HG02943 (cell line): ENCODE results near the gene CLINT1.

Experiments
- ATAC-seq: cut with Tn5 transposase; IDR thresholded peaks from one replicate; pipeline ENCODE4 v1.9.1; 2021; ENCODE audit warnings: mild to moderate bottlenecking, low read depth, moderate library complexity; ENCODE audit not compliant: unreplicated experiment

The CLINT1 gene

DNA sequence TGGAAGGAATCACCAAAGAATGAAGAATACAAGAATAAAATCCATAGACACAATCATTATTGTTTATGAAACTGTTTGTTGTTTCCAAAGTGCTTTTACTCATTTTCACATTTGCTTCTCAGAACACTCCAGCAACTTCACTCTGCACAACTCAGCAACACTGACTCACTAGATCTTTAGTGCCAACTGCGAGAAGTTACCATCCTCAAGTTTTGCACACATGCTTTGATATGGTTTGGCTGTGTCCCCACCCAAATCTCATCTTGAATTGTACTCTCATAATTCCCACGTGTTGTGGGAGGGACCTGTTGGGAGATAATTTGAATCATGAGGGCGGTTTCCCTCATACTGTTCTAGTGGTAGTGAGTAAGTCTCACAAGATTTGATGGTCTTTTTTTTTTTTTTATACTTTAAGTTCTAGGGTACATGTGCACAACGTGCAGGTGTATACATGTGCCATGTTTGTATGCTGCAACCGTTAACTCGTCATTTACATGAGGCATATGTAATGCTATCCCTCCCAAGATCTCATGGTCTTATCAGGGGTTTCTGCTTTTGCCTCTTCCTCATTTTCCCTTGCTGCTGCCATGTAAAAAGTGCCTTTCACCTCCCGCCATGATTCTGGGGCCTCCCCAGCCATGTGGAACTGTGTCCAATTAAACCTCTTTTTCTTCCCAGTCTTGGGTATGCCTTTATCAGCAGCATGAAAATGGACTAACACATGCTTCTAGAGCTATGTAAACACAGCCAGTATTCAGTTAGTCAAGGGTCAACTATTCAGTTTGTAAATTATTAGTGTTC, 36.9 kb downstream of the CLINT1 start:
- no peak for ATAC-seq

DNA sequence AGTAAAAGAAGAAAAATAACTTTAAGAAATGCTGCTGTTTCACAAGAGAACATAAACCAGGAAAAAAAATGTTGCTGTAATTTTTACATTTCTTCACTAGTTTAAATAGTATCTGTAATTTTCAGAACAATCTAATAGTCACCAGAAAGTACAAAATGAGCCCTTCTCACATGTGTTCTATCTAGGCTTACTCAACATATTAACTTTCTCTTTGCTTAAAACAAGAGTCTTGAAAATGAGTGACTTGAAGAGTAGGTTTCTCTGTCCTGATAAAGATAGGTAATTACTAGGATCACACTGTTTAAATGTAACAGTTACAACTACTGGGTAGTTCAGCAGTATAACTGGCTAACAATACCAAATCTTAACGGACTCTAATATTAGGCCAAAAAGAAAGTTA, 37.5 kb downstream of the CLINT1 start:
- no peak for ATAC-seq

DNA sequence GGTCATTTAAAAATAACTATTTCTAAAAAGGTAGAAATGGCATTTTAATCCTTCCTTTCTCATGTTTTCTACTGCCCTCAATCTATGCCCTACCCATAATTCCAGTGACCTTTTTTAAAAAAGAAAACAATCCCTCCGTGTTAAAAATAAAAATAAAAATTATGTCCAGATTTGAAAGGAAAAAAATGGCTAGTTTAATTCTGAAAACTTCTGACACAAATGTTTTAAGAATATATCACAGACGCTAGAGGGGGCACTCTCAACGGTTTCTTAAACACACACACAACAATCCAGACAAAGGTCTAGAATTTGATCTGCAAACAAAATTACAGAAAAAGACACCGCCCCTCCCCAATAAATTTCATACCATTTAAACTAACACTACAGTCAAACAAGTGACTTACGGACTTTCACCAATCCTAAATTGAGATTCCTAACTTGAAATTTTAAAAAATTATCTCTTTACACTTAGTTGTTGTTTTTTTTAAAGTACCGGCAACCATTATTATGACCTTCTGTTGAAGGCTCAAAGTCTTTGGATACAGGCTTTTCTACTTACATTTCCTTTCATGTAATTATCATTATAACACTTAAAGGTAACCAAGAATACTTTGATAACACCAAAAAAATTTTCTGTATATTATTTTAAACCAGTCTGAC, 38.2 kb downstream of the CLINT1 start:
- ATAC-seq = no peak

DNA sequence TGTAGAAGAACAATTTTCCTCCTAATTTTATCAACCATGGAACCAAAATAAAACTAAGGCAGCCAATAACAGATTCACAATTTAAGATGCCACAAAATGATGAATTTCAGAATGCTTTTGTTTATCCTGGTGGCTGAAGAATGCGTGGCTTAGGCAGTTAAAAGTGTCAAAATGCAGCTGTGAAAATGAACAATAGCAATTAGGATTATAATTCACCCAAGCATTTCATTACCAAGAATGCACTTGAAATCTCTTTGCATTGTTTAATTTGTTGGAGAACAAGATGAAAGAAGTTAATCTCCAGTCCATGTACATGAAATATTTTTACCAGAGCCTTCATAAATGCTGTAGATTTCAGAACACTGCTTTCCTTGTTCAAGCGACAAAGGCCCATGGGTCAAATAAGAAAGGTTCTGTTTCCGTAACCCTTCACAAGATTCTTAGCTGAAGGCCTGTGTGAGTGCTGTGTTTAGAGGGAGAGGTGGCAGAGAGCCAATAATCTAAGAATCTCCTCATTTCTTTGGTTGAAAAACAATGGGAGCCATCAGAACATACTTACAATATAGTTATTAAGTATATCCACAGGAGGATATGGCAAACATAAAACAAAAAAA, 39.3 kb downstream of the CLINT1 start:
- no peak for ATAC-seq

DNA sequence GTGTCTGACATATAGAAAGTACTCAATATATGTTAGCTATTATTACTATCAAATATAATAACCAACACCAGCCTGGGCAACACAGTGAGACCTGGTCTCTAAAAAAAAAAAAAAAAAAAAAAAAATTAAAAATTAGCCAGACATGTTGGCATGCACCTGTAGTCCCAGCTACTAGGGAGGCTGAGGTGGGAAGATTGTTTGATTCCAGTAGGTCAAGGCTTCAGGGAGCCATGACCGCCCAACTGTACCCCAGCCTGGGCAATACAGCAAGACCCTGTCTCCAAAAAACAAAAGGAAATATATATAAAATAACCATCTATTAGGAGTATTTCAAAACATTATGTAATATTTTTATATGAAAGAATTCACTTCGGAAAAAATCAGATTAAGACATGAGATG, 40.6 kb downstream of the CLINT1 start:
- ATAC-seq = no peak

DNA sequence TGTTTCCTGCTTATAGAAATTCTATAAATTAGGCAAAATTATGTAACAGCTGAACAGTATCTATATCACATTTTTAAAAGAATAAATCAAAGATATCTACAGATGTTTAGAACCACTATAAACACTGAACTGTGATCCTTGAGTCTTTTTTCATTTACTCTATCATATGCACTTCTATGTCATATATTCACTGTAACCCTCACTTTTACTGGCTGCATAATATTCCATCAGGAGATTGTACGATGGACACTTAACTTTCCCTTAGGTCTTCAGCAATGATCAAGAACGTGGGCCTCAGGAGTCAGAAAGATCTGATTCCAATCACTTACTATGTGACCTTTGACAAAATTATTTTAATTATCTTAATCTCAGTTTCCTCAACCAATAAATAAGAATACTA, 41.0 kb downstream of the CLINT1 start:
- ATAC-seq = no peak

DNA sequence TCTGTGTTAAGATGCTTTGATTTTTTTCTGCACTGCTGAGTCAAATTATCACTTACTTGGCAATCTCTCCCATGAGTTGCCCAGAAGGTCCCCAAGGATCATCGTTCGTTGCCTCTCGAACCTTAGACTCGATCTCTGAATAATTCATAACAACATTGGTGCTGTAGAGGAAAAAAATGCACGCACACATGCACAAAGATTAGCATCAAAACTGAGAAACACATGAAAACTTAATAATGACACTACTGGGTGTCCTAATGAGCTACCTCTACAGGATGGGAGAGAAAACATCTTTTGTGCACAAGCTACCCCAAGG, 41.6 kb downstream of the CLINT1 start:
- no peak for ATAC-seq

DNA sequence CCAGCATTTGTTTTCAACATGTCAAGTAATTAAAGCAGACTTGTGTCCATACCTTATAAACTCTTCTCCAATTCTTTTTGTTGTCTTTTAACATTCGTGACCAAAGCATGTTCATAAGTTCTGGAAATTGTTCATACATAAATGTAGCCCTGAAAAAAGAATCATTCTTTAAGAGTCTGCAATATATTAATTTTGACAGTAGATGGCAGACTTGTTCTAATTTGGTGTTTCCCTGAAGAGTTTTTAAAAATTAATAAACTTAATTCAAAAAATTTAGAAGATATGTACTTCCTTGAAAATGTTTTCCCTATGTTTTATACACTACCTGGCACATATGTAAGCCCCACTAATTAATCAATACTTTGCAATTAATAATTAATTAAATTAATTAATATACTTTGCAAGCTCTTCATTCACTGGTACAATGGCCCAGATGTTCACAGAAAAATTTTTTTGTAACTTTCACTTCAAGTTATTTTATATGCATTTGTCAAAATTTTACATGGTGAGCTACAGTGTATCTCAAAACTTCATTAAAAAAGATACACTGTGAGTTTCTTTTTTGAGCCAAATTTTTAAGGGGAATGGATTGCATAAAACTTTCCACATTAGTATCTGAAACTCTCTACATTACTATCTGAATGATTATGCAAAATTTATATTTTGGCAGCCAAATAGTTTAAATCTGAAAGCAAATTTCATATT, 42.1 kb downstream of the CLINT1 start:
- no peak for ATAC-seq

DNA sequence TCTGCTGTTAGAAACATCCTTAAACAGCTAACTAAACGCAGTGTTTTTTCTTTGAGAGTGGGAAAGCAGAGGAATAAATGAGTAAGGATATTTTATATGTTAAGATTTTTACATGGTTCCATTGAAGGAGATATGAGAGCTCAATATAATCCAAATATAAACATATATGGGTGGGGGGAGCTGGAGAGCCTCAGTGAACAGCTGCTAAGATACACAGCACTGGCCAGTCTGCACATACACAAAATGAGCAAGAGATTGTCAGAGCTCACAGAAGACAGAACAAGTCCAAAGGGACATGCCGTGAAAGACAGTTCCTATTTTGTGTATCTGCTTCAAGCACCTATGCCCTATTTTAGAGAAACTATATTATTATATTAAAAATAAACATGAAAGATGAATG, 46.9 kb downstream of the CLINT1 start:
- no peak for ATAC-seq

DNA sequence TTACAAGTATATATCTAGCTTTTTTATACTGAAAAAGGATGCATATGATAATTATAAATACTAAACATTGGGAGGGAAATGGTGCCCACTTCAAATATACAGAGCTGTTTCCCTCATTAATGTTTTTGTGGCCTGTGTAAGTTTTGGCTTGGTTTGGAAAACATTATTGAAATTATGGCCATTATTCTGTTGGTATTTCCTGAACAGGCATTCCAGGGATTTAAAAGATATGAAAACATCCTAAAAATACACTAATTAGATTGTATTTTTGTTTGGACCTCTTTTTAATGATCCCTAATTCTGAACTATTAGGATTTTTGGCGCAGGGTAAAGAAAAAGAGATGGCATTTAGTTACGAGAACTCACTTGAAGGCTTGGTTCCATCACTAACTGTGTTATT, 50.9 kb downstream of the CLINT1 start:
- ATAC-seq = no peak

DNA sequence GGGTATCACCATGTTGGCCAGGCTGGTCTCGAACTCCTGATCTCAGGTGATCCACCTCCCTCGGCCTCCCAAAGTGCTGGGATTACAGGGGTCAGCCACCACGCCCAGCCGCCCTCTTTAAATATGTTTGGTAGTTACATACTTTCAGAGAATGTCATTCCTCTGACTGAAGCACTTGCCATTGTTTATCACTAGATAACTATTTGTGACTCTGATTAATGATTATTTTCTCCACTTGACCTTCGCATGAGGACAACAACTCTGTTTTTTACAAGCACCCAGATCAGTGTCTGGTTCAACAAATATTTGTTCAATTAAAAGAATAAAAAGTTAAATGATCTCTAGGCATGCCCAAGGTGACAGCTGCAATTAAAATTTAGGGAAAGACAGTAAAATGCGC, 56.2 kb downstream of the CLINT1 start:
- no peak for ATAC-seq

DNA sequence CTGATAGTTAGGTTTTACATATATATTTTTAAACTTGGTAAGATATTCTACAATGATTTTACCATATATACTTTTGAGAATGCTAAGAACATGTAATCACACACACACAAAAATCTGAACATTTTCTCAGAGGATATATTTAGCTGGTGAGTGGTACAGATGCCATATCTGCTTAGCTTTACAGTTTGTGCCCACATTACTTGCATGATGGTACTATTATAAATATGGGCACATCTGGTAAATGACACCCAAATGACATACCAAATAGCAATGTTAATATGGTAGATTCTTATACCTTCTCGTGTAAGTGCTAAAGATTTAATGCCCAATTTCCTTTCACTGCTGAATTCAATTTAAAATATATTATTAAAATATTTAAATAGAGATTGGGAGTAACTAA, 58.8 kb downstream of the CLINT1 start:
- no peak for ATAC-seq

DNA sequence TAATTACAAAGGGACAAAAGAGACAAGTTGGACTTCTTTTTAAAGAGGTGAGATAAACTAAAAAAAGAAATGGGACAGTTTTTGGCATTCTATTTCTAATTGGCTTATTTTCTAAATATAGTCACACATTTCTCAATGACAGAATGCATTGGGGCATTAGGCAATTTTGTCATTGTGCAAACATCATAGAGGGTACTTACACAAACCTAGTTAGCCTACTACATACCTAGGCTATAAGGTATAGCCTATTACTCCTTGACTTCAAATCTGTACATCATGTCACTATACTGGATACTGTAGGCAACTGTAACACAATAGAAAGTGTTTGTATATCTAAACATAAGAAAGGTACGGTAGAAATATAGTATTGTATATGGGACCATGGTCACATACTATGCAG, 59.4 kb downstream of the CLINT1 start:
- ATAC-seq = no peak

DNA sequence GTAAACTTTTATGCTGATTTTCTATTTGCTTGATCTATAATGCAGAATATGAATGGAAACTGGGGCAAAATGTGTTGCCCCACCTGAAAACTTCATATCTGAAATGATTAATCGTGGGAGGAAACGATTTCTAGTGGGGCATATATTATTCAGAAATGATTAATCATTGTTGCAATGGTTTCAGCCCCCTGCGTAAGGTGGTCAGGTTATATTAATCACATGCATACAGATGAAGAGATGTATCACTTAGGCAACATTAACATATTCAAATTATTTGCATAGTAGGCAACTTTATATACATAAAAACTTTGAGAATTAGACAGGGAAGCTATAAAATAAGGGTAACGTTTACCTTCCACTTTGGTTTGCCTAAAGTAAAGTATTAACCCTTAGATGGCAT, 65.6 kb downstream of the CLINT1 start:
- no peak for ATAC-seq

DNA sequence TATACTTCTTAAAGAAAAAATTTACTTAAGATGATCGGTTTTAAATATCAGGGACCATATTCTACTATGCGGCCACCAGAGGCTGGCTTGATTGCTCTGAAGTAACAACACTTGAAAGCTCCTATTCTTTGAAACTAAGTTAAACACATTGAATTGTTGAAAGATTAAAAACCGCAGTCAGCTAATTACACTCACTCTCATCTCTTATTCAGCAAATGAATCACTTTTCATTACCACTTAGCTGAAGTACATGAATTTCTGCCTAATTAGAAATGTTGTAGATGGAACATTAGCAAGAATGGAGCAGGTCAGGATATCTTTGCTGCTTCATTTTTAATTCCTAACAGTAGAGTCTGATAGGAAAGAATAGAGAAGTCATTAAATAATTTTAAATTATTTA, 73.1 kb downstream of the CLINT1 start:
- no peak for ATAC-seq

DNA sequence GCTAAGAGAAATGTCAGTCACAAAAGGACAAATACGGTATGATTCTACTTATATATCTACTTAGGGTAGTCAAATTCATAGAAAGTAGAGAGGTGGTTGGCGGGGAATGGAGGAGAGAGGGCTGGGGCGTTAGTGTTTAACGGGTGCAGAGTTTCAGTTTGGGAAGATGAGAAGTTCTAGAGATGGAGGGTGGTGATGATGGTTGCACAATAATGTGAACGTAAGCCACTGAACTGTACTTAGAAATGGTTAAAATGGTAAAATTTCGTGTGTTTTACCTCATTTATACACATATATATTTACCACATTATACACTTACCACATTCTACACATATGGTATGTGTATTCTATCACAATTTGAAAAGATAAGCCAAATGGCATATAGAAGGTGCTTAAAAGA, 79.7 kb downstream of the CLINT1 start:
- no peak for ATAC-seq

DNA sequence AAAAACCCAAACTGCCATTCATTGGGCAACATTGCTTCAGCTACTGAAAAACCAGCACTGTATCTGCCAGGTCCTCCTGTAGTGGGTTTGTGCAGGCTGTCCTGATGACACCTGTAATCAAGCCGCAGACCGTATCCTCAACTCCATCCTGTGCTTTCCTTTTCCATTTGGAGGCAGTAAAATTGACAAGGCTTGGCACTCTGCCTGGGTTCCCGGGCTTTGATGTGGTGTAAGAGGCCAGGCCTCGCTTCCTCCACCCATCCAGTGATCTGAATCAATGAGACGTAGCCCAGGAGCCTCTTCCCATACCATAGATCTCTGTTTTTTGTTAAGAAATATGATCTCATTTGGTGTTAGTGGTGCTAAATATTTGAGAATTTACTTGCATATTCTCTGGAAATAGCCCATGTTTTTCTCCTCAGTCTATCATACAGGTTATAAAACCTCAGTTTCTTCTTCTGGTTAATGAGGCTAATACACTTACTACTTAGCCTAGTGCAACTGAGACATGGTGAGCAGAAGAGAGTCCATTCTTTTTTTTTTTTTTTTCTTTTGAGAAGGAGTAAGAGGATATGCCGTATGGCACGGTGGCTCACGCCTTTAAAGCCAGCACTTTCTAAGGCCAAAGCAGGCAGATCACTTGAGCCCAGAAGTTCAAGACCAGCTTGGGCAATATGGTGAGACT, 80.7 kb downstream of the CLINT1 start:
- ATAC-seq = no peak

DNA sequence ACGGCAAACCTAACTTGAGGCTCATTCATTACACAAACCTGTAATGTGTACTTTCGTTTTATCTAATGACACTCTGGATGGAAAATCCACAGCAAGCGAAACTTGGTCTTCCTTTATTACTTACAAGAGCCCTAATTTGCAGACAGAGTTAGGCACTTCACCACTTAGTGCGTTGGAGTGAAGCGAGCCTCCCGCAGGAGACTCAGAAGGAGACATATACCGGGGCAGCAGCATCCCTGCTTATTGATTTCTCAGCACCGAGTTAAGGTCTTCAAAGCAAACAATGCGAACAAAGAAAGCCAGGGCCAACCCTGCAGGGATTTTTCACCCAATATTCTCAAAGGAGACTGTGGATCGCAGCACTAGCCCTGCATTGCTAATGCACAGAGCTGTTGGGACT, 86.8 kb downstream of the CLINT1 start:
- no peak for ATAC-seq

DNA sequence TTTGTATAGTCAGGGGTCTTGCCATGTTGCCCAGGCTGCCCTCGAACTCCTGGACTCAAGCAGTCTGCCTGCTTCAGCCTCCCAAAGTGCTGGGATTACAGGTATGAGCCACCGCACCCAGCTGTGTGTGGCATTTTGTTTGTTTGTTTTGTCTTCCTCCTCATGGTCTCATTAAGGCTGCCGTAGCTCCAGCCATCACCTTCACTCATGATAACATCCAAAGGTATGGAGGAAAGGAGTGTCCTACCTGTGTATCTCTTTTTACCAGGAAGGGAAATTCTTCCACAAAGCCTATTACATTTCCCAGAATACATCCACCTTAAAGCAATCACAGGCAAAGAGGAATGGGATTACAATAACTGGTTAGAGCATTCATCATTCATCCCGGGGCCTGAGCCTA, 88.3 kb downstream of the CLINT1 start:
- ATAC-seq = no peak

DNA sequence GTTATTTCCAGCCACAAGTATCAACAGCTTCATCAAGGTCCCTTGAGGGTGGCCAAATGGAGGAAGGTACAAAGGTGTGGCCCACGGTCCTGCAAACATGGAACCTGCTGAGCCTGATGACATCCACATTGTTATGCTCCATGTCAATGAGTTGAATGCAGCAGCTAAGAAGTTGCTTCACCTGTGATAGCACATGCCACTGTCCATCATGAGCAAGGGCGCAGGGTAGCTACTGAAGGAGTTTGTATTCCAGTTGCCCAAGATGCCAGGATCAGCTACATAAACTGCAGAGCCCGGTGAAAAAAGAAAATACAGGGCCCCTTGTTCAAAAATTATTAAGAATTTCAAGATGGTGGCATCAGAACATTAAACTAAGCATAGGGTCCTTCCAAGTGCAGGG, 91.3 kb downstream of the CLINT1 start:
- ATAC-seq = no peak

DNA sequence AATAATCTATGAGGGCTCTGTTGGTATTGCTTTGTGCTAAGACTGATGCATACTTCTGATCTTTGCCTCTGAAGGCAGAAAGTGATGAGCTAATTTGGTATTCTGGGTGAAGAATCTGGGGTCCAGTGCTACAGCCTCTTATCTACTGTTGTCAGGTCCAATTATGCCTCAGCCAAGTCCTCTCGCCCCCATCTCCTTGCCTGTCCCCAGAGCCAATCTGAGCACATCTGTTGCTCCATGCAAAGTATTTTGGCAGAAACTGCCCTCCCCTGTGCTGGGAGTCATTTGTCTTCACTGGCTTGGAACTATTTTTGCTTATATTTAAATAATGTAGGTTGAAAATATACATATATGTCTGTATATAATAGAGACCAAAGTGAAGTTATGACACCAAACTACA, 92.0 kb downstream of the CLINT1 start:
- ATAC-seq = no peak
